ENCODE data around the gene LAMA2.

The LAMA2 gene

GRCh38 chr6:129215916-129216520, 333.1 kb downstream of the LAMA2 start:
- DNase-seq: no peak

- no peak for DNase-seq
Observed at GRCh38 chr6:129217701-129218100, 334.8 kb downstream of the LAMA2 start.

GRCh38 chr6:129233458-129234134, 350.7 kb downstream of the LAMA2 start:
- DNase-seq: no peak

- DNase-seq: no peak
Observed at GRCh38 chr6:129235167-129236000, 352.4 kb downstream of the LAMA2 start.

- DNase-seq: no peak
Observed at GRCh38 chr6:129236001-129236517, 353.1 kb downstream of the LAMA2 start.

GRCh38 chr6:129238991-129239390, 356.1 kb downstream of the LAMA2 start:
- DNase-seq: no peak

GRCh38 chr6:129239825-129240491, 357.0 kb downstream of the LAMA2 start:
- no peak for DNase-seq

- DNase-seq: no peak
Observed at GRCh38 chr6:129240492-129240853, 357.5 kb downstream of the LAMA2 start.

- no peak for DNase-seq
Observed at GRCh38 chr6:129242546-129242945, 359.6 kb downstream of the LAMA2 start.

GRCh38 chr6:129243377-129243776, 360.4 kb downstream of the LAMA2 start:
- DNase-seq: no peak

- no peak for DNase-seq
Observed at GRCh38 chr6:129248946-129249345, 366.0 kb downstream of the LAMA2 start.

GRCh38 chr6:129251669-129252376, 368.9 kb downstream of the LAMA2 start:
- peak; percentile 46 for DNase-seq

GRCh38 chr6:129252377-129253071, 369.6 kb downstream of the LAMA2 start:
- DNase-seq: no peak

- no peak for DNase-seq
Observed at GRCh38 chr6:129253242-129253641, 370.3 kb downstream of the LAMA2 start.

GRCh38 chr6:129253727-129254126, 370.8 kb downstream of the LAMA2 start:
- DNase-seq: no peak

- DNase-seq: no peak
Observed at GRCh38 chr6:129257196-129257595, 374.3 kb downstream of the LAMA2 start.

GRCh38 chr6:129262661-129263060, 379.7 kb downstream of the LAMA2 start:
- DNase-seq: no peak

- DNase-seq: no peak
Observed at GRCh38 chr6:129263176-129263575, 380.2 kb downstream of the LAMA2 start.

GRCh38 chr6:129264480-129265045, 381.6 kb downstream of the LAMA2 start:
- DNase-seq: no peak

GRCh38 chr6:129267028-129267427, 384.1 kb downstream of the LAMA2 start:
- DNase-seq: no peak

GRCh38 chr6:129269076-129269475, 386.1 kb downstream of the LAMA2 start:
- DNase-seq: no peak

All from central memory CD4-positive, alpha-beta T cell (primary cell).